ENCODE measurements around the gene NAALADL1.

- TF ChIP-seq CTCF (IDR thresholded peaks at IDR 0.05; ENCODE audit: low read depth, low read length), result no peak
- TF ChIP-seq MAX (IDR thresholded peaks at IDR 0.05; ENCODE audit: low read depth, low read length), result no peak
These were observed 28.9 kb upstream of the NAALADL1 start for GRCh38 chr11:65087216-65087615.

All from NB4 (cell line).